Astrocyte of the cerebellum (primary cell): ENCODE results near the gene COMMD1.

Source experiments
- DNase-seq: peaks from one replicate; pipeline ENCODE4 v3.0.0-alpha.2; 2011; ENCODE audit warnings: low read depth
- H3K4me3 ChIP-seq: 2 replicates; pipeline ENCODE4 v1.5.1; 2011; ENCODE audit warnings: mild to moderate bottlenecking, low read depth, low read length, moderate library complexity
- CTCF ChIP-seq: IDR thresholded peaks from 2 replicates; pipeline ENCODE4 v1.5.1; 2012; ENCODE audit warnings: low read length, low read depth, moderate library complexity, mild to moderate bottlenecking; ENCODE audit errors: missing control alignments
- in situ Hi-C: cut with HindIII; loops from 2 replicates; pipeline ENCODE4 v1.10.0; 2017; ENCODE audit warnings: low sequenced_read_pairs

COMMD1 gene

GRCh38 chr2:62184512-62185230, 279.2 kb downstream of the COMMD1 start:
- DNase-seq = no peak
- no peak overlapping the region for H3K4me3 ChIP-seq
- in situ Hi-C loops = no loop called here
- no peak for TF ChIP-seq CTCF
